ENCODE data around the gene MAGEA9B. TPM values are rescaled to one million over a fixed set of nuclear protein-coding genes. Genes with fewer than 3 reads are reported as not detected.
A peak's percentile ranks its signal among the peaks of the same experiment; 100 is the strongest.
"Not testable (repeated sequence)": the region's sequence is repeated elsewhere in the genome, so short reads cannot be mapped to it uniquely, and the experiment has no call there.

The MAGEA9B gene, protein sequence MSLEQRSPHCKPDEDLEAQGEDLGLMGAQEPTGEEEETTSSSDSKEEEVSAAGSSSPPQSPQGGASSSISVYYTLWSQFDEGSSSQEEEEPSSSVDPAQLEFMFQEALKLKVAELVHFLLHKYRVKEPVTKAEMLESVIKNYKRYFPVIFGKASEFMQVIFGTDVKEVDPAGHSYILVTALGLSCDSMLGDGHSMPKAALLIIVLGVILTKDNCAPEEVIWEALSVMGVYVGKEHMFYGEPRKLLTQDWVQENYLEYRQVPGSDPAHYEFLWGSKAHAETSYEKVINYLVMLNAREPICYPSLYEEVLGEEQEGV
- total RNA-seq = not detected in 2 replicates

DNA sequence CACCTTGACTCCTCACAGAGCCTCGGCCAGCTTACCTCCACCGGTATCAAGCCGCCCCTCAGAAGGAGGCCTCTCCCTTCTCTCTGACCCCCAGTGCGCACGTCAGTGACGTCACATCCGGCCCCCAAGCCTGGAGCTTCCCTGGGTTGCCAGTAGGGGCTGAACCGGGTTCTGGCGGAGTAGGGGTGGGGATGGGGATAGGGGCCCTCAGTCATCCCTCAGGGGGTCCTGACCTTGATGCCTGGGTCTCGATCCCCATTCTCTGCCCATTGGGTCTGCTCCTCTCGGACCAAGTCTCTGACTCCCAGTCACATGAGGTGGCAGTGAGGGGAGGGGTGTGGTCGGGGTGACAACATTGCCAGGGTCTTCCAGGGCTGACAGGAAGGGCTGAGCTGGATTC is at the start of gene MAGEA9B:
Gene MAGEA9B, minus strand, starts transcription at position 101 of the 400 bp plus-strand sequence. CDS start 4,280 bp downstream, outside the sequence.
- not testable (repeated sequence) for DNase-seq (ENCODE audit: low read depth in 2 of 2)

DNA sequence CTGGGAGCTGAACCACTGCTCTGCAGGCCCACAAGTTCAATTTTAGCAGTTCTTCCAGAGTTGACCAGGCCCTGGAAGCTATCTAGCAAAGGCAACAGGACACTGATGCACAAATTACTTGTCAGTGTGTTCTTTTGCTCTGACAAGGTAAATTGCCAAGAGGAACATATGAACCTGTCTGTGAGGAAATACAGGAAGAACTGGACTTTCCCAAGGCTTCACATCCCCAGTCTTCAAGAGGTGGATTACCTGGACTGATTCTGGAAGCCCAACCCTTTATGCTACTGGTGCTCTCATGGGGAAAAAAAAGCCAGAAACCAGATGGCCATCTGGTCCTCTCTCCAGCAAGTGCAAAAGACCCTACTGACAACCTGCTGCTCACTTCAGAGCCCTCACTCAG is 46.3 kb upstream of the MAGEA9B start:
- DNase-seq (ENCODE audit: low read depth in 2 of 2) = no peak

DNA sequence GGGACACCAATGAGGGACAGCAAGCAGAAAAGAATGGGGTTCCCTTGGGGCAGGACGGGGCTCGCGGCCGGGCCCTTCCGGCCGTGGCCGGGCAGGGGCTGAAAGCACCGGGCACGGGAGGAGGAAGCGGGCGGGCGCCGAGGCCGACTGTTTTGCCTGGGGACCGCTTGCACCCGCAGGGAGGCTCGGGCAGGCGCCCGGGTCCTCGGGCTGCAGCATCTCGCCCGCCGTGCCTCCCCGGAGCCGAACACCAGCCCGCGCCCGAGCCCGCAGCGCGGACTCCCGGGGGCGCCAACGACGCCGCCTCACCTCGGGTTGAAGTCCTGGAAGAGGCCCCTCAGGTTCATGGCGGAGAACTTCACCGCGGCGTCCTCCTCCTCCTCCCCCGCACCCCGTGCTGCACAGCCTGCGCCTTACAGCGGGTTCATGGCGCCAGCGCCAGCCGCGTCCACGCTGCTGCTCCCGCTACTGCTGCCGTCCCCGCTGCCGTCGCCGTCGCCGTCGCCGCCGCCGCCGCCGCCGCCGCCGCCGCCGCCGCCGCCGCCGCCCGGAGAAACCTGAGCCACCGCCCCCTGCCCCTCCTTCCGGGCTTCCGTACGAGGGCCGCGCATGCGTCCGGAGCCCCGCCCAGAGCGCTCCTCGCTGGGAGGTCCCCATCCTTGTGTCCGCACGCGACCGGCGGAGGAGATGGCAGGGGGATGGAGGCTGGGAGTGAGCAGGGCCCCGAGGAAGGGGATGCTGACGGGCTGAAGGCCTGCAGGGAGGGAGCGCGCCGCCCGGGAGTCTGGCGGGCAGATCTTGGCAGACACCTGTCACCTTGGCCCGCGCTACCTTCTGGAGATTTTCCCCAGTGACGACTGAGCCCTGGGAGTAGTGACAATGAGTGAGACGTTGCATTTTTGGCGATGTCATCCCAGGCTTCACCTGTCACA is 44.2 kb upstream of the MAGEA9B start, which contains the start of gene TMEM185A:
Gene TMEM185A, minus strand, starts transcription at position 559 of the 932 bp plus-strand sequence. Its CDS starts 212 bp downstream, at position 347.
- peak; percentile 46 to 58 for DNase-seq (ENCODE audit: low read depth in 2 of 2)

DNA sequence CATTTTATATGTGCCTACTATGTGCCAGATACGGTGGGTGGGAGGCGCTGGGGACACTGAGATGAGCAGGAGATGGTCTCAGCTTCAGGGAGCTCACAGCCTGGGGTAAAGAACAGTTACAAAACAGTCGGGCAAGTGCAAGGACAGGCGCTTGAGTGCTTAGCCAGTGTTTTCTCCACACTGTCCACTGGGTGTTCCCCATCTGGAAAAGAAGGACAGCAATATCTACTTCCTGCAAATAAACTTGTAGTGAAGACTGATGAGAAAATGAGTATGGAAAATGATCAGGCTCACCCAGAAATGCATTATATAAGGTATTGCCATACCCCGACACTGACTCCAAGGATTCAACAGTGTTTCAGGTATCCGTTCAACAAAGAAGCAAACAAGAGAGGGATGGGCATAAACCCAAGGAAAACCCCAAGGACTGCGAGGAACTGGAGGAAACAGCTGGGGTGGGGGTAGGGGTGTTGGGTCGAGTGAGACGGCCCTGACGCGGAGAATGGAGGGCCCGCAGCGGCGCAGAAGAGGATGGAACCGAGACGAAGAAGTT is 43.5 kb upstream of the MAGEA9B start:
- peak; percentile 30 to 54 for DNase-seq (ENCODE audit: low read depth in 2 of 2)

DNA sequence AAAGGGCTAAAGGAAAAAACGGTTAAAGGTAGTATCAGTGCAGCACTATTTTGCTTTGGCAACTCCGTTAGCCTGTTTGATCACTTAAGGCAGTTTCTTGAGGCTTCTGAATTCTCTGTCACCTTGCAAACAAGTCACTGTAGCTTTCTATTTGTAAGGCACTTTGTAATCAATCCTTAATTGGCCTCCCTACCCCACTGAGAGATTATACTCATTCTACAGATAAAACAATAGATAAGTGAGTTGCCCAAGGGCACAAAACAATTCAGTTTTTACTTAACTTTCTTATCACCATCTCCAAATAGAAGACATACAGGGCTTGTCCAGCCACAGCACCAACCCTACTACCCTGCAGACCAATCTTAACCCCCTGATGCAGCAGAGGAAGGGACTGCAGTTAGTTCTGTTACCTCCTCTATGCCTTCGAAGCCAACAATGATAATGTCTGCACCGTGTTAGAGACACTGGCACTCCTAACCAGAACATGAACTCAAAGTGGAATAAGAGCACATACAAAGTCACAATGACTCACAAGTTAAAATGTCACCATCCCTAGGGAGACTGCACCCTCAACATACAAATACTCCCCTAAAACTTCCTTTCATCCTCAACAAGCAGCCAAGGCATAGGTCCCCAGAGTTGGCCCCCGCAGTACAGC is 42.6 kb upstream of the MAGEA9B start:
- no peak for DNase-seq (ENCODE audit: low read depth in 2 of 2)

DNA sequence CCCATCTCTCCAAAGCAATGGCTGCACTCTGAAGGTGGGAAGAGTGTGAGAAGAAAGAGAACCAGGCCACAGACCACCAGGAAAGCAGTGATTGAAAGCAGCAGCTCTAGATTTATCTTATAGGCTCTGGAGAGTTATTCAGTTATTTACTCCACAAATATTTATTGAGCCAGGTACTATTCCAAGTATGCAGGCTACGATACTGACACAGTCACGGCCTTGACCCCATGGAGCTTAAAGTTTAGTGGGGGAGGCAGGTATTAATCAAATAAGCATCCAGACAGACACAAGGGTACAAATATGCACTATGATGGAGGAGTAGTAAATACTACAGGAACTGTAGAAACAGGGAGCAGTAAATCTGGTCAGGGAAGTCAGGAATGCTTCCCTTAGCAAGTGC is 41.5 kb upstream of the MAGEA9B start:
- no peak for DNase-seq (ENCODE audit: low read depth in 2 of 2)

DNA sequence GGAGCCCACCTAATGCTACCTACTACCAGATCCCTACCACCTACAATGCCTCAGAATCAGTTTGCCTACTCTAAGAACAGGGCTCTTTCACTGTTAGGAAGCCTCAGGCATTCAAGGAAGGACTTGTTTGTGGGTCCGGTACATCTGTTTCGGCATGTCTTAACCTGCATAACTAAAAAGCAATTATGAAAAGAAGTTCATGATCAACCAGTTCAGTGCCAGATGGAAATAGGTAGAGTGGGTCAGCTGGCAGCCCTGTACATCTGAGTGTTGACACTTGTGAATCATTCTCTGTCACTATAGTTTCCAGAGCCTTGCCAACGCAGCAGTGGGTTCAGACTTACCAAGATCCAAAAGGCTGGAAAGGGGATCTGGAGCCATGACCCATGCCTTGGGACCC is 41.0 kb upstream of the MAGEA9B start:
- no peak for DNase-seq (ENCODE audit: low read depth in 2 of 2)

DNA sequence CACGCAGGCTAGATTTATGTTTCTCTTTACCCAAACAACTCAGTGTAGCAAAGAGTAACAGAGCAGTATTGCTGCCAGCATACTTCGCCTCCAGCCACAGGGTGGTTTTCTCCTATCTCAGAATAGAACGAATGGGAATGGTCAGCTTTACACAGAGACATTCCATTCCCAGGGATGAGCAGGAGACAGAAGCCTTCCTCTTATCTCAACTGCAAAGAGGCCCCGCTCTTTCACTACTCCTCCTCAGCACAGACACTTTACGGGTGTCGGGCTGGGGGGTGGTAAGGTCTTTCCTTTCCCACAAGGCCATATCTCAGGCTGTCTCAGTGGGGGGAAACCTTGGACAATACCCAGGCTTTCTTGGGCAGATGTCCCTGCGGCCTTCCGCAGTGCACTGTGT is 39.6 kb upstream of the MAGEA9B start:
- not testable (repeated sequence) for DNase-seq (ENCODE audit: low read depth in 2 of 2)

DNA sequence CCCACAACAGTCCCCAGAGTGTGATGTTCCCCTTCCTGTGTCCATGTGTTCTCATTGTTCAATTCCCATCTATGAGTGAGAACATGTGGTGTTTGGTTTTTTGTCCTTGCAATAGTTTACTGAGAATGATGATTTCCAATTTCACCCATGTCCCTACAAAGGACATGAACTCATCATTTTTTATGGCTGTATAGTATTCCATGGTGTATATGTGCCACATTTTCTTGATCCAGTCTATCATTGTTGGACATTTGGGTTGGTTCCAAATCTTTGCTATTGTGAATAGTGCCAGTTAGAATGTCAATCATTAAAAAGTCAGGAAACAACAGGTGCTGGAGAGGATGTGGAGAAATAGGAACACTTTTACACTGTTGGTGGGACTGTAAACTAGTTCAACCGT is 32.4 kb upstream of the MAGEA9B start:
- DNase-seq (ENCODE audit: low read depth in 2 of 2) = not testable (repeated sequence)

DNA sequence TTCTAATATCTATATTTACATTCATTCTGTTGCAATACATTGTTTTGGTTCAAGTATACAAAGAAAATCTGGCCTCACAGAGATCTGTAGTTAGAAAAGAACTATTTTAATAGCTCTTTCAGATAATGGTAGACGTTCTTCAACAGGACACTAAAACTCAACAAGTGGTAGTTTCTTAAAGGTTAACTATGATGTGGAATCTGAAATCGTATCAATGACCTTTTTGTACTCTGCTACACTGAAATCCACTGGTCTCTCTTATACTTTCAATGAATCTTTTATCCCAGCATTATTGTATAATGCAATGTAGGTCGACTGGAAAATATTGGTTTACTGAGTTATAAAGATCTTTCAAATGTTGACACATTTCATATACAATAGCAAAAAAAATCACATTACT is 31.6 kb upstream of the MAGEA9B start:
- DNase-seq (ENCODE audit: low read depth in 2 of 2) = no peak

DNA sequence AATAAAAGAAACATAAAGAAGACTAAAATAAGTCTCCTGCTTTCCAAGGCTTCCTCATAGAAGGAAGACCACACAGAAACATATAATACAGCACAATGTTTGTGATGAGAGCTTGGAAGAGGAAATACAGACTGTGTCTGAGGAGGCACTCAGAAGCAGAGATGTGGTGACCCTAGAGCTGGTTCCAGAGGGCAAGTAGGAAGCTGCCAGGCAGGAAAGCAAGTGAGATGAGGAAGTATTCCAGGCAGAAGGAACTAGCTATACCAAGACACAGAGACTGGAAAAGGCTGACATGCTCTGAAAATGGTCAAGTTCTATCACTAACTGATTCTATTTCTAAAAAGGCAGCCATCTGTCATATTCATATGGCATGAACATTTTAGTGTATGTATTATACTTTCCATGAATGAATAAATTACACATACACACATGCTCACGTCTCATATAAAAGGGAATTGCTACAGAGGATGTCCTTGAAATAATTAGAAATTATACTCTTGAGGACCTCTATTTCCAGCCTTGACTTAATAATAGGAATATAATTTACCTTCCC is 24.4 kb upstream of the MAGEA9B start:
- no peak for DNase-seq (ENCODE audit: low read depth in 2 of 2)

DNA sequence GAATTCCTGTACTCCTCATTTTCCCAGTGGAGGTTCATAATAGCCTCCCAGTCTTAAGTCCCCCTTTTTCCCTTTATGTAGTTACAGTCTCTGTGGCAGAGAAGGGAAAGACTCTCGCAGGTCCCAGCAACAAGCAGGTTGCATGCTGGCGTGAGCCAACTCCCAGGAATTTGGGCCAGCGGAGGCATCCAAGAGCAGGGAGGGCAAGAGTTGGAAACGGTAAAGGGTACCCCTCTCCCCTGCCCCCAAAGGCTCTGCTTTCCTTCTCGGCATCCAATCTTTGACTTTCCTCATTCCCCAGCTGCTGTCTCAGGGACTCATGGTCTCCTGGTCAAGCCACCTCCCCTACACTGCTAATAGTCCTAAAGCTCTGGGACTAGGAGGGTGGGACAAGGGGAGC is 23.3 kb upstream of the MAGEA9B start:
- DNase-seq (ENCODE audit: low read depth in 2 of 2) = no peak

DNA sequence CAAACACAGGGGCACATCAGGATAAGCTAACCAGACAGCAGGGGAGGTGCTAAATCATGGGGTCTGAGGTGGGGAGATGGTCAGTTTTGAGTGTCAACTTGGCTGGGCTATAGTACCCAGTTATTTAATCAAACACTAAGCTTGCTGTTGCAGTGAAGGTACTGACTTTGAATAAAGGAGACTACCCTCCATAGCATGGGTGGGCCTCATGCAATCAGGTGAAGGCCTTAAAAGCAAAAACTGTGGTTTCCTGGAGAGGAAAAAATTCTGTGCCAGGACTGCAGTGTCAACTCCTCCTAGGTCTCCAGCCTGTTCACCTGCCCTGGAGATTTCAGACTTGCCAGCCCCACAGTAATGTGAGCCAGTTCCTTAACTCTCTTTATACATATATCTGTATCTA is 20.4 kb upstream of the MAGEA9B start:
- DNase-seq (ENCODE audit: low read depth in 2 of 2) = no peak

DNA sequence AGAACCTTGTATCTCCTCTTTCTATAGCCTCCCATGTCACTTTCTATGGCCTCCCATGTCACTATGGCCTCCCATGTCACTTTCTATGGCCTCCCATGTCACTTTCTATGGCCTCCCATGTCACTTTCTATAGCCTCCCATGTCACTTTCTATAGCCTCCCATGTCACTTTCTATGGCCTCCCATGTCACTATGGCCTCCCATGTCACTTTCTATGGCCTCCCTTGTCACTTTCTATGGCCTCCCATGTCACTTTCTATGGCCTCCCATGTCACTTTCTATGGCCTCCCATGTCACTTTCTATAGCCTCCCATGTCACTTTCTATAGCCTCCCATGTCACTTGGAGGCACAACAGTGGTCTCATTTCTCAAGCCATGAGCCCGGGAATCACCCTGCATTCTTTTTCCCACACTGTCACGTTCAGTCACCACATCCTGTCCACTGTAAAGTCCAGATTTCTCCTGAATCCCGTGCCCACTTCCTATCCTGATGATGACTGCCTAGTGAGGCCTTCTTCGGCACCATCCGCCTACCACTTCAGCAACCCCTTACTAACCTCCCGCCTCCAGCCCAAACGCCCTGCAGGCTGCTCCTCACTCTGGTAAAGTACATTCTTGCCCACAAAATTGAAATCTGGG is 18.1 kb upstream of the MAGEA9B start:
- DNase-seq (ENCODE audit: low read depth in 2 of 2) = not testable (repeated sequence)

DNA sequence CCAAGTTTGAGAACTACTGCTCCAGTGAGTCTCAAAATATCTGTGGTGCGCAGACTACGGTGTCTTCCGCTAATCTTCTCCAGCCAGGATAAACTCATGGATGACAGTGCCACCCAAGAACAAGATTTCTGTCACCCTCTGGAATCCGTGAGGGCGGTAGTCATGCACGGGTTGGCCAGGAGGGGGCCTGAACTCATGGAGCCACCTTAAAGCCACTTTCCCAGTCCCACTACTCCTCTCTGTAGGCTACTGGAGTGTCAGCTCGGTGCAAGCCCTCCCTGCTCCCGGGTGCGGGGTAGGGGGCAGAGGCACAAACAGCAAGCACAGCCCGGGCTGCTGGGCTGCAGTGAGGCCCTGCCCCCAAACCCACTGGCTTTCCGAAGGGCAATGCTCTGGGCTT is 11.3 kb upstream of the MAGEA9B start:
- not testable (repeated sequence) for DNase-seq (ENCODE audit: low read depth in 2 of 2)

DNA sequence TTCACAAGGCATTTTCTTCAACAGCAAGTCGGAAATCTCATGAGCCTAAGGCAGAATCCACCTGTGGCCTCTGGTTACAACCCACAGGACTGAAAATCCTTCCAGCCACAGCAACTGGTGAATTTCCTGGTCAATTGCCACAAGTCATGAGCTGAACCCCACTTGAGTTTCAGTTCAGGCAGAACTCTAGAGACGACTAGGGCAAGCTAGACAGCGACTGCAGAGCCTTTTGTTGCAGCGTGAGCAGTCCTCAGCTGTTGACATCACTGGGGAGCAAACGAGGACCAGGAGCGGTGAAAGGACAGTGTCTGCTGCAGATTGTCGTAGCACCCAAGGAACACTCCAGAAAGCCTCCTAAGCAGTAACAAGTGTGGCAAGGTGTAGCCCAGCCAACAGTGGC is 8.7 kb upstream of the MAGEA9B start:
- not testable (repeated sequence) for DNase-seq (ENCODE audit: low read depth in 2 of 2)

DNA sequence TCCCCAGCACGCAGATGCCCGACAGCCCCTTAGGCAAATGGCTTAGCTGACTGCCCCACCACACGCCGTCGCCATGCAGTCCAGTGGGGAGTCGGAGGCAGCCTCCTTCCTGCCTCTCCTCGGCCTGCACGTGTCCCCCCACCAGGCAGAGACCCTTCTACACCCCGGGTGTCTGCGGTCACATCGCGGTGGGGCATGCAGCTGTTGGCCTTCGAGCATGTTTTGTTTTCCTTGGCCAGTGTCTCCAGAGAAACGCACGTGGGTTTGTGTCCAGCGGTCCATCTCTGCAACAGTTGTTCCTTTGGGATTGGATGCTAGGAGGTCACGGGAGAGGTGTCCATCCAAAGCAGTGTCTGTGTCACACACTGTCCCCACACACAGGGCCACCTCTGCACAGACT is 8.0 kb upstream of the MAGEA9B start, which contains the start of gene HSFX2:
Gene HSFX2, minus strand, starts transcription at position 101 of the 400 bp plus-strand sequence. CDS start 614 bp downstream, outside the sequence.
- not testable (repeated sequence) for DNase-seq (ENCODE audit: low read depth in 2 of 2)

DNA sequence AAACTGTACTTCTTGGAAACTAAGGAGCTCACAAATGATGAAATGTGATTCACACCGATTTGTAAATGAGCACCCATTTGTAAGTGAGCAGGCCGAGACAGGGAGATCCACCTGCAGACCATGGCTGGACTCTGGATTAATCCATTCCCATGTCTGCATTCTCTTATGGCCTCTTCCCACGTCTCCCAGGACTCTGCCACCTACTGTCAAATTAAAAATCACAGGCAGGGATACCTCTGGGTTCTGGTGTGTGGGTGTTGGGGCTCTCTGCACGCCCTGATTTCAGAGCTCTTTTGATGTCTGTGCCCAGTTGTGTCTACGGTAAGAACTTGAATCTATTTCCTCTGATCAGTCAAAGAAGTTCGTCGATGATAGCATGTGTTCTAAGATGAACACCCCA is 3.7 kb upstream of the MAGEA9B start:
- not testable (repeated sequence) for DNase-seq (ENCODE audit: low read depth in 2 of 2)

DNA sequence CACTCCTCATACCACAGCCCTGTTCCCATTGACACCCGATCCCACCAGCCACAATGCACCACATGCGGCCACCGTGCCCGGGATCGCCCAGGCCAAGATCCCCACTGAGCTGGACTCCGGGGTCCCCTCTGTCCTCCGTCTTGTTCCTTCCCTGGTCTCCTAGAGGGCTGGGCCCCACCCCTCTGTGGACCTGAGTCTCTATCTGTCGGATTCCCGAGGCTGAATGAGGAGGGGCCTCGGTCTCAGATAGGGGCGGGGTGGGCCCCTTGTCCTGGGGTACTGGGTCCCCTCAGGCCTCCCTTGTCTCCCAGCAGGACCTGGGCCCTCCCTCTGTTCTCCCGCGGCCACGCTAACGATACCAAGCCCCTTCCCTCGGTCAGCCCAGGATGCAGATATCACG is 1.6 kb downstream of the MAGEA9B start:
- not testable (repeated sequence) for DNase-seq (ENCODE audit: low read depth in 2 of 2)

DNA sequence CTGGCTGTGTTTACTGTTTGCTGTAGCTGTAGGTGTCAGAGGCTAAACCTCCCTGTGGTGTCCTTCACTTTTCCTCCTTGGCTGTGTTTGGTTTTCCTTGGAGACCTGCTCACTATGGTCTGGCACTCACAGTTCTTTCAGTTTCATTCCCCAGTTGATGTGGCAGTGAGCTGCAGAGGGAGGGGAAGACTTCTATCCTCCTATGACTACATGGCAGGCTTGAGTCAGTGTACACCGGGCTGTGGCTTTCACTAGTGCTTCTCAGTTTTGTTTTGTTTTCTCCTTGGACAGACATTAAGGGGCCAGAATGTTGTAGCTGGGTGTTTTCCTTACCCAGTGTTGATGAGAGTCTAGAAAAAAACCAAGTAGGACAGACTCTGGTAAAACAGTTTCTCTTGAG is 13.8 kb downstream of the MAGEA9B start:
- DNase-seq (ENCODE audit: low read depth in 2 of 2) = not testable (repeated sequence)

DNA sequence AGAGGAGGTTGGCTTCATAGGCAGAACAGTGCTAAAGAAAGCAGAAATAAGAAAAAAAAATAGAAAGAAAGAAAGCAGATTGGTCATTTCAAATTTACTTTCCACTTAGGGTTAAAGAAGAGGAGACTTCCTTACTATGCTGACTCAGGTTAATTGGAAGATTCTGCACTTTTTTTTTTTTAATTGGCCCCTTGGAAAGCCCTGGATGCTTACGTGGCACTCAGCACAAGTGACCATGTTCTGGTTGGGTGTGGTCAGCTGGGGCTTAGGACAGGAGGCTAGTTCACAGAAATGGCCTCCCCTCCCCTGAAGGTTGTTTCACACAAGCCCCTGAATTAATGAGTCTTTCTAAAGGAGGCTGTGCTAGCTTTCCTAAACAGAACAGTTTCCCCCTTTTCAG is 14.5 kb downstream of the MAGEA9B start:
- no peak for DNase-seq (ENCODE audit: low read depth in 2 of 2)

Data from lung microvascular endothelial cell (primary cell).